H1 (cell line): ENCODE results near the gene ZIC1. TPM values are rescaled to one million over a fixed set of nuclear protein-coding genes. Genes with fewer than 3 reads are reported as not detected.

Experiments used
- CBX8 ChIP-seq: fragments of 300-800, 300-1000 bp; sonication (generic); IDR thresholded peaks from 2 replicates; pipeline ENCODE4 v1.7.1; 2016; ENCODE audit warnings: low read depth, low read length, borderline replicate concordance
- HDAC6 ChIP-seq: IDR thresholded peaks from one replicate; pipeline ENCODE4 v1.7.1; 2012; ENCODE audit warnings: low read depth, mild to moderate bottlenecking, inconsistent platforms, low read length, moderate library complexity
- JUN ChIP-seq: IDR thresholded peaks from 2 replicates; pipeline ENCODE4 v1.6.1; 2011; ENCODE audit warnings: low read depth, mild to moderate bottlenecking, improper control_type of control experiment, low read length
- JUND ChIP-seq: IDR thresholded peaks from 2 replicates; pipeline ENCODE4 v1.6.1; 2011; ENCODE audit warnings: mild to moderate bottlenecking, improper control_type of control experiment, low read length
- POLR2A ChIP-seq, 2 experiments: IDR thresholded peaks; 1 replicate in 1 of 2; 2 replicates in 1 of 2; pipeline ENCODE4 v1.6.1; 2011; ENCODE audit warnings: low read depth in 2 of 2, low read length in 2 of 2, mild to moderate bottlenecking in 2 of 2; ENCODE audit errors: control extremely low read depth in 1 of 2
- RFX5 ChIP-seq: IDR thresholded peaks from 2 replicates; pipeline ENCODE4 v1.6.1; 2011; ENCODE audit warnings: low read depth, low read length, improper control_type of control experiment, borderline replicate concordance
- SIRT6 ChIP-seq: IDR thresholded peaks from one replicate; pipeline ENCODE4 v1.7.1; 2012; ENCODE audit warnings: low read length, inconsistent platforms
- SRF ChIP-seq: IDR thresholded peaks from 2 replicates; pipeline ENCODE4 v1.6.1; 2011; ENCODE audit warnings: mild to moderate bottlenecking, low read depth, low read length, moderate library complexity
- TAF7 ChIP-seq: optimal IDR thresholded peaks from 2 replicates; pipeline ENCODE3; 2011; ENCODE audit warnings: low read depth, mild to moderate bottlenecking, inconsistent platforms, low read length, moderate library complexity, borderline replicate concordance
- polyA plus RNA-seq, 7 experiments: library from polyadenylated mRNA; depleted of rRNA in 3 of 7; stranded (reverse) in 5 of 7; unstranded in 2 of 7; fragments of >200 nt in 5 of 7; fragments of 200-250 nt in 2 of 7; gene quantifications; 1 replicate in 5 of 7; 2 replicates in 1 of 7; 4 replicates in 1 of 7; pipeline versions ENCODE4 v1.2.1 to v1.2.3, GENCODE V29; 2011 to 2013; ENCODE audit warnings: missing spikeins in 2 of 7, mixed read lengths in 2 of 7
- total RNA-seq: library from RNA; stranded (reverse); fragmentation: NEBNext Ultra II Directional; extraction: Animal tissue kit (Norgen Biotek cat#: 25700); gene quantifications from 2 replicates; pipeline ENCODE4 v1.2.1, GENCODE V29; 2021
- TF ChIP-seq, protein P1 (sequence below): fragments of 300-600 bp; sonication (generic); IDR thresholded peaks from 2 replicates; pipeline ENCODE4 v1.7.1; 2012; ENCODE audit warnings: low read length, moderate library complexity, mild to moderate bottlenecking, inconsistent platforms; ENCODE audit not compliant: insufficient replicate concordance

The ZIC1 gene
- total and polyA plus RNA-seq, 2 of the 8 experiments (the other 6 are each of a cell fraction or from before 2014, with no cell fraction given), result 0.80 to 2.2 TPM

DNA sequence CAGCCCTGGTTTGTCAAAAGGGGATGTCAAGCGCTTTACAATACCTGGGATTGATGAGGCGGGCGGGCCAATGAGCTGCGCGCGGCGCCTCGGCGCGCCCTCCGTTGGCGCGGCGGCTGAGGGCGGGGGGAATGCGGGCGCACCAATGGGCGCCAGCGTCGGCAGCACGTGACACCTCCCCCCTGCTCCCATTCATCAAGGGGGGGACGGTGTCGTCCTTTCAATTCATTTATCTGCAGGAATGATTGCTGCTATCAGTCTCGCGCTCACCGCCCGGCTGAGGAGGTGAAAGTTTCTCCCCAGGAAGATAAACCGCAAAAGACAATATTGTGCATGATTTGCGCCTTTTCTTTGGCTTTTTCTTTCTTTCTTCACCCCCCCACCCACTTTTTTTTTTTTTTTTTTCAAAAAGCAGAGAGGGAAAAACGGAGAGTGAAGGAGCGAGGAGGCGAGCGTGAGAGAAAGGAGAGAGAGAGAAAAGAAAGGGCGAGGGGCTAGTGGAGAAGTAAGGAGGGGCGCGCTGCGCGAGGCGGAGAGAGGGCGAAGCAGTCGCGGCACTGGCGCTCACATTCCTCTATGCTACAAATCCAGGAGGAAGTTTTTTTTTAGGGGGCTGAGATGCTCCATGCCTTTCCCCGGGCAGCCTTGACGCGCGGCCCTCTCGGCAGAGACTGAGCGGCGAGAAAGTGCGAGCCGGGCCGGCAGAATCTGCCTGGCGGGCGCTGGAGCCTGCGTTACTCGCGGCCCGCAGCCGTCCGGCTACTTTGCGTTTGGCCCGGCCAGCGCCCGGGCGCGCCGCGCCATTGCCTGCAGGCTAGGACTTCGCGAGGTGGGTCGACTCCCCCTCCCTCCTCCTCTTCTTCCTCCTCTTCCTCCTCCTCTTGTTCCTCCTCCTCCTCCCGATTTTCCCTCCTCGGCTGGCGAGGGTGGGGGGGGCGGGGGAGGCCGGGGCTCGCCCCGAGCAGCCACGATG, at the start of gene ZIC1 (continued):
- TF ChIP-seq, protein P1, sequence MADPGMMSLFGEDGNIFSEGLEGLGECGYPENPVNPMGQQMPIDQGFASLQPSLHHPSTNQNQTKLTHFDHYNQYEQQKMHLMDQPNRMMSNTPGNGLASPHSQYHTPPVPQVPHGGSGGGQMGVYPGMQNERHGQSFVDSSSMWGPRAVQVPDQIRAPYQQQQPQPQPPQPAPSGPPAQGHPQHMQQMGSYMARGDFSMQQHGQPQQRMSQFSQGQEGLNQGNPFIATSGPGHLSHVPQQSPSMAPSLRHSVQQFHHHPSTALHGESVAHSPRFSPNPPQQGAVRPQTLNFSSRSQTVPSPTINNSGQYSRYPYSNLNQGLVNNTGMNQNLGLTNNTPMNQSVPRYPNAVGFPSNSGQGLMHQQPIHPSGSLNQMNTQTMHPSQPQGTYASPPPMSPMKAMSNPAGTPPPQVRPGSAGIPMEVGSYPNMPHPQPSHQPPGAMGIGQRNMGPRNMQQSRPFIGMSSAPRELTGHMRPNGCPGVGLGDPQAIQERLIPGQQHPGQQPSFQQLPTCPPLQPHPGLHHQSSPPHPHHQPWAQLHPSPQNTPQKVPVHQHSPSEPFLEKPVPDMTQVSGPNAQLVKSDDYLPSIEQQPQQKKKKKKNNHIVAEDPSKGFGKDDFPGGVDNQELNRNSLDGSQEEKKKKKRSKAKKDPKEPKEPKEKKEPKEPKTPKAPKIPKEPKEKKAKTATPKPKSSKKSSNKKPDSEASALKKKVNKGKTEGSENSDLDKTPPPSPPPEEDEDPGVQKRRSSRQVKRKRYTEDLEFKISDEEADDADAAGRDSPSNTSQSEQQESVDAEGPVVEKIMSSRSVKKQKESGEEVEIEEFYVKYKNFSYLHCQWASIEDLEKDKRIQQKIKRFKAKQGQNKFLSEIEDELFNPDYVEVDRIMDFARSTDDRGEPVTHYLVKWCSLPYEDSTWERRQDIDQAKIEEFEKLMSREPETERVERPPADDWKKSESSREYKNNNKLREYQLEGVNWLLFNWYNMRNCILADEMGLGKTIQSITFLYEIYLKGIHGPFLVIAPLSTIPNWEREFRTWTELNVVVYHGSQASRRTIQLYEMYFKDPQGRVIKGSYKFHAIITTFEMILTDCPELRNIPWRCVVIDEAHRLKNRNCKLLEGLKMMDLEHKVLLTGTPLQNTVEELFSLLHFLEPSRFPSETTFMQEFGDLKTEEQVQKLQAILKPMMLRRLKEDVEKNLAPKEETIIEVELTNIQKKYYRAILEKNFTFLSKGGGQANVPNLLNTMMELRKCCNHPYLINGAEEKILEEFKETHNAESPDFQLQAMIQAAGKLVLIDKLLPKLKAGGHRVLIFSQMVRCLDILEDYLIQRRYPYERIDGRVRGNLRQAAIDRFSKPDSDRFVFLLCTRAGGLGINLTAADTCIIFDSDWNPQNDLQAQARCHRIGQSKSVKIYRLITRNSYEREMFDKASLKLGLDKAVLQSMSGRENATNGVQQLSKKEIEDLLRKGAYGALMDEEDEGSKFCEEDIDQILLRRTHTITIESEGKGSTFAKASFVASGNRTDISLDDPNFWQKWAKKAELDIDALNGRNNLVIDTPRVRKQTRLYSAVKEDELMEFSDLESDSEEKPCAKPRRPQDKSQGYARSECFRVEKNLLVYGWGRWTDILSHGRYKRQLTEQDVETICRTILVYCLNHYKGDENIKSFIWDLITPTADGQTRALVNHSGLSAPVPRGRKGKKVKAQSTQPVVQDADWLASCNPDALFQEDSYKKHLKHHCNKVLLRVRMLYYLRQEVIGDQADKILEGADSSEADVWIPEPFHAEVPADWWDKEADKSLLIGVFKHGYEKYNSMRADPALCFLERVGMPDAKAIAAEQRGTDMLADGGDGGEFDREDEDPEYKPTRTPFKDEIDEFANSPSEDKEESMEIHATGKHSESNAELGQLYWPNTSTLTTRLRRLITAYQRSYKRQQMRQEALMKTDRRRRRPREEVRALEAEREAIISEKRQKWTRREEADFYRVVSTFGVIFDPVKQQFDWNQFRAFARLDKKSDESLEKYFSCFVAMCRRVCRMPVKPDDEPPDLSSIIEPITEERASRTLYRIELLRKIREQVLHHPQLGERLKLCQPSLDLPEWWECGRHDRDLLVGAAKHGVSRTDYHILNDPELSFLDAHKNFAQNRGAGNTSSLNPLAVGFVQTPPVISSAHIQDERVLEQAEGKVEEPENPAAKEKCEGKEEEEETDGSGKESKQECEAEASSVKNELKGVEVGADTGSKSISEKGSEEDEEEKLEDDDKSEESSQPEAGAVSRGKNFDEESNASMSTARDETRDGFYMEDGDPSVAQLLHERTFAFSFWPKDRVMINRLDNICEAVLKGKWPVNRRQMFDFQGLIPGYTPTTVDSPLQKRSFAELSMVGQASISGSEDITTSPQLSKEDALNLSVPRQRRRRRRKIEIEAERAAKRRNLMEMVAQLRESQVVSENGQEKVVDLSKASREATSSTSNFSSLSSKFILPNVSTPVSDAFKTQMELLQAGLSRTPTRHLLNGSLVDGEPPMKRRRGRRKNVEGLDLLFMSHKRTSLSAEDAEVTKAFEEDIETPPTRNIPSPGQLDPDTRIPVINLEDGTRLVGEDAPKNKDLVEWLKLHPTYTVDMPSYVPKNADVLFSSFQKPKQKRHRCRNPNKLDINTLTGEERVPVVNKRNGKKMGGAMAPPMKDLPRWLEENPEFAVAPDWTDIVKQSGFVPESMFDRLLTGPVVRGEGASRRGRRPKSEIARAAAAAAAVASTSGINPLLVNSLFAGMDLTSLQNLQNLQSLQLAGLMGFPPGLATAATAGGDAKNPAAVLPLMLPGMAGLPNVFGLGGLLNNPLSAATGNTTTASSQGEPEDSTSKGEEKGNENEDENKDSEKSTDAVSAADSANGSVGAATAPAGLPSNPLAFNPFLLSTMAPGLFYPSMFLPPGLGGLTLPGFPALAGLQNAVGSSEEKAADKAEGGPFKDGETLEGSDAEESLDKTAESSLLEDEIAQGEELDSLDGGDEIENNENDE, result no peak
- TF ChIP-seq SRF (no peak), SIRT6 (no peak), POLR2A (IDR thresholded peaks at IDR 0.05; ENCODE audit: control extremely low read depth in 1 of 2, low read depth in 2 of 2, low read length in 2 of 2) (no peak), CBX8 (no peak), RFX5 (no peak), HDAC6 (no peak), JUND (no peak), JUN (peak; percentile 5; the same call in 1 of the 2 replicates), TAF7 (no peak)
